Thyroid gland (tissue), 4 donors: Measurements from ENCODE around the gene CD46. TPM values are rescaled to one million over a fixed set of nuclear protein-coding genes. Genes with fewer than 3 reads are reported as not detected.
A peak's percentile ranks its signal among the peaks of the same experiment; 100 is the strongest.

Experiments
- DNase-seq, 2 donors: peaks; one replicate each; pipeline ENCODE4 v3.0.0-alpha.2; 2019
- H3K27ac ChIP-seq, 3 donors: fragments of 200-600 bp; sonication (generic); 1 replicate in 2 of 3; 2 replicates in 1 of 3; pipeline ENCODE4 v1.5.1; 2016 to 2019; ENCODE audit warnings: mild to moderate bottlenecking in 1 of 3, moderate library complexity in 1 of 3
- H3K27me3 ChIP-seq: fragments of 200-600 bp; sonication (generic); one replicate; pipeline ENCODE4 v1.5.1; 2019
- H3K36me3 ChIP-seq, 2 donors: fragments of 200-600 bp; sonication (generic); one replicate each; pipeline ENCODE4 v1.5.1; 2016 to 2019
- H3K4me1 ChIP-seq, 2 donors: fragments of 200-600 bp; sonication (generic); one replicate each; pipeline ENCODE4 v1.5.1; 2017 to 2019
- H3K4me3 ChIP-seq, 3 donors: fragments of 200-600 bp; sonication (generic); replicated peaks in 1 of 3; 1 replicate in 2 of 3; 2 replicates in 1 of 3; pipeline ENCODE4 v1.5.1; 2016; ENCODE audit warnings: mild to moderate bottlenecking in 1 of 3
- H3K9me3 ChIP-seq: fragments of 200-600 bp; sonication (generic); one replicate; pipeline ENCODE4 v1.5.1; 2017
- CTCF ChIP-seq, 6 experiments: fragments of 200-600 bp in 3 of 6; fragments of 450-650 bp in 3 of 6; sonication (generic) in 3 of 6; IDR thresholded peaks; one replicate each; pipeline ENCODE4 v1.5.1; 2016 to 2019; ENCODE audit warnings: antibody characterized with exemption in 6 of 6, mild to moderate bottlenecking in 2 of 6, inconsistent platforms in 1 of 6, moderate library complexity in 1 of 6
- POLR2A ChIP-seq, 2 donors: fragments of 450-650 bp; IDR thresholded peaks; one replicate each; pipeline ENCODE4 v1.6.1; 2017; ENCODE audit warnings: antibody characterized with exemption in 2 of 2, mild to moderate bottlenecking in 2 of 2, moderate library complexity in 1 of 2
- WGBS, 2 donors: methylation state at CpG; one replicate each; pipeline ENCODE4 v1.1.5; 2017; 5-methylcytosine and 5-hydroxymethylcytosine counted together
- intact Hi-C: fragments of 100-400 bp; cut with DNase I; formaldehyde crosslinking; loops from one replicate; pipeline ENCODE4 v1.15.1; 2023
- total RNA-seq, 4 donors: library from RNA; depleted of rRNA; stranded (reverse); fragments of >200 nt; gene quantifications; one replicate each; pipeline ENCODE4 v1.2.3, GENCODE V29; 2016

CD46 gene
- total RNA-seq, 4 donors from 2014 or later: 135 to 275 (median 180) TPM

GRCh38 chr1:207801819-207802218 lies 50.0 kb downstream of the CD46 start:
- WGBS, 2 donors: 89 to 90% methylated on average over 12 of the region's 12 CpGs
- Histone ChIP-seq H3K4me3 (no peak overlapping the region), H3K9me3 (no peaks in the 10 kb centered on the region), H3K36me3 (peaks cover 44 to 54% of the 10 kb centered on the region in 2 donors), H3K4me1 (peaks cover 18 to 44% of the 10 kb centered on the region in 2 donors), H3K27ac (no peak overlapping the region), H3K27me3 (no peaks in the 10 kb centered on the region)
- DNase-seq: no peak
- intact Hi-C loops: loop anchor here (10.0 kb wide), 1 partner anchor 157 kb away; the partner anchor contains the start of gene CR1L
- TF ChIP-seq POLR2A (IDR thresholded peaks at IDR 0.05): no peak
- no peak for TF ChIP-seq CTCF (IDR thresholded peaks at IDR 0.05)

- peak overlapping the region in 1 of 3 donors; percentile 82 for H3K27ac ChIP-seq
- H3K36me3 ChIP-seq: peaks cover 62 to 69% of the 10 kb centered on the region in 2 donors
- TF ChIP-seq CTCF (IDR thresholded peaks at IDR 0.05): no peak
- intact Hi-C loops: loop anchor here (10.0 kb wide), 1 partner anchor 159 kb away; the partner anchor contains the start of gene CR1L
- 82 to 88% methylated on average over 9 of the region's 9 CpGs for WGBS, 2 donors
- DNase-seq: no peak
- peaks cover 18 to 60% of the 10 kb centered on the region in 2 donors for H3K4me1 ChIP-seq
- no peak overlapping the region for H3K4me3 ChIP-seq
- H3K27me3 ChIP-seq: no peaks in the 10 kb centered on the region
- no peaks in the 10 kb centered on the region for H3K9me3 ChIP-seq
Measured at GRCh38 chr1:207803678-207804077, 51.8 kb downstream of the CD46 start.

- H3K4me1 ChIP-seq: peaks cover 18 to 67% of the 10 kb centered on the region in 2 donors
- no peak for DNase-seq
- intact Hi-C loops: loop anchor here (10.0 kb wide), 1 partner anchor 160 kb away; the partner anchor contains the start of gene CR1L
Measured at GRCh38 chr1:207804721-207805468, 53.0 kb downstream of the CD46 start.

GRCh38 chr1:207805841-207806421 lies 54.1 kb downstream of the CD46 start:
- H3K36me3 ChIP-seq: peaks cover 78 to 80% of the 10 kb centered on the region in 2 donors
- peak; percentile 61 to 70 for DNase-seq
- intact Hi-C loops: loop anchor here (10.0 kb wide), 1 partner anchor 161 kb away; the partner anchor contains the start of gene CR1L
- peak overlapping the region; percentile 38 to 82 (median 78) for H3K27ac ChIP-seq
- no peak overlapping the region for H3K4me3 ChIP-seq
- H3K4me1 ChIP-seq: peaks cover 21 to 77% of the 10 kb centered on the region in 2 donors
- no peaks in the 10 kb centered on the region for H3K27me3 ChIP-seq
- no peaks in the 10 kb centered on the region for H3K9me3 ChIP-seq
- no peak for TF ChIP-seq CTCF (IDR thresholded peaks at IDR 0.05)
- 56 to 76% methylated on average over 5 of the region's 5 CpGs for WGBS, 2 donors

More at GRCh38 chr1:207804721-207805468, 53.0 kb downstream of the CD46 start:
- Histone ChIP-seq H3K4me3 (no peak overlapping the region), H3K9me3 (no peaks in the 10 kb centered on the region), H3K36me3 (peaks cover 73 to 74% of the 10 kb centered on the region in 2 donors), H3K27me3 (no peaks in the 10 kb centered on the region), H3K27ac (peak overlapping the region; percentile 36 to 82 (median 78))
- WGBS, 2 donors: 43 to 55% methylated on average over 5 of the region's 5 CpGs
- no peak for TF ChIP-seq POLR2A (IDR thresholded peaks at IDR 0.05)
- no peak for TF ChIP-seq CTCF (IDR thresholded peaks at IDR 0.05)
